H9 (cell line): ENCODE data around the gene NKAIN2. TPM values are rescaled to one million over a fixed set of nuclear protein-coding genes. Genes with fewer than 3 reads are reported as not detected.

Experiments used
- DNase-seq: peaks from one replicate; pipeline ENCODE4 v3.0.0-alpha.2; 2017
- H2AFZ ChIP-seq: one replicate; pipeline ENCODE4 v1.6.1; 2013; ENCODE audit warnings: mild to moderate bottlenecking, low read length, control low read depth, moderate library complexity
- H2AK5ac ChIP-seq: 2 replicates; pipeline ENCODE4 v1.6.1; 2013; ENCODE audit warnings: low read length, control low read depth, mixed read lengths; ENCODE audit not compliant: insufficient read length
- H2BK120ac ChIP-seq: one replicate; pipeline ENCODE4 v1.6.1; 2013; ENCODE audit warnings: low read depth, mild to moderate bottlenecking, low read length, control low read depth, inconsistent platforms; ENCODE audit not compliant: poor library complexity, severe bottlenecking
- H2BK12ac ChIP-seq: 2 replicates; pipeline ENCODE4 v1.6.1; 2013; ENCODE audit warnings: low read length, control low read depth, mixed read lengths, low read depth; ENCODE audit not compliant: insufficient read length
- H2BK15ac ChIP-seq: 2 replicates; pipeline ENCODE4 v1.6.1; 2013; ENCODE audit warnings: low read depth, low read length, control low read depth
- H2BK20ac ChIP-seq: one replicate; pipeline ENCODE4 v1.6.1; 2013; ENCODE audit warnings: low read depth, mild to moderate bottlenecking, low read length, control low read depth, inconsistent platforms; ENCODE audit not compliant: poor library complexity, severe bottlenecking
- H2BK5ac ChIP-seq: 2 replicates; pipeline ENCODE4 v1.6.1; 2013; ENCODE audit warnings: low read length, control low read depth, mixed read lengths; ENCODE audit not compliant: insufficient read length
- H3K14ac ChIP-seq: 2 replicates; pipeline ENCODE4 v1.6.1; 2013; ENCODE audit warnings: low read length, control low read depth; ENCODE audit not compliant: insufficient read depth
- H3K18ac ChIP-seq: 2 replicates; pipeline ENCODE4 v1.6.1; 2013; ENCODE audit warnings: low read depth, mild to moderate bottlenecking, mixed read lengths, low read length, control low read depth; ENCODE audit not compliant: insufficient read length
- H3K23ac ChIP-seq: 2 replicates; pipeline ENCODE4 v1.6.1; 2013; ENCODE audit warnings: low read length, control low read depth, mixed read lengths, low read depth; ENCODE audit not compliant: insufficient read length
- H3K23me2 ChIP-seq: 2 replicates; pipeline ENCODE4 v1.6.1; 2013; ENCODE audit warnings: low read depth, mild to moderate bottlenecking, mixed read lengths, low read length, control low read depth; ENCODE audit not compliant: insufficient read length, poor library complexity, severe bottlenecking
- H3K27ac ChIP-seq: 2 replicates; pipeline ENCODE4 v1.5.1; 2013; ENCODE audit warnings: low read length, control low read depth, mixed read lengths, low read depth; ENCODE audit not compliant: insufficient read length
- H3K27me3 ChIP-seq: 2 replicates; pipeline ENCODE4 v1.6.1; 2013; ENCODE audit warnings: low read length, control low read depth, inconsistent platforms; ENCODE audit not compliant: insufficient read depth
- H3K4ac ChIP-seq: 2 replicates; pipeline ENCODE4 v1.6.1; 2013; ENCODE audit warnings: low read depth, mild to moderate bottlenecking, control low read depth, inconsistent platforms, low read length, moderate library complexity
- H3K4me1 ChIP-seq: 2 replicates; pipeline ENCODE4 v1.6.1; 2013; ENCODE audit warnings: low read length, control low read depth, inconsistent platforms; ENCODE audit not compliant: insufficient read depth
- H3K4me2 ChIP-seq: 2 replicates; pipeline ENCODE4 v1.6.1; 2013; ENCODE audit warnings: low read length, control low read depth, mixed read lengths; ENCODE audit not compliant: insufficient read length, insufficient read depth
- H3K56ac ChIP-seq: 2 replicates; pipeline ENCODE4 v1.6.1; 2013; ENCODE audit warnings: low read depth, mild to moderate bottlenecking, mixed read lengths, low read length, control low read depth; ENCODE audit not compliant: insufficient read length
- H3K79me1 ChIP-seq: 2 replicates; pipeline ENCODE4 v1.6.1; 2013; ENCODE audit warnings: low read depth, mild to moderate bottlenecking, moderate library complexity, low read length, control low read depth, inconsistent platforms; ENCODE audit not compliant: insufficient read depth, poor library complexity, severe bottlenecking
- H3K79me2 ChIP-seq: 2 replicates; pipeline ENCODE4 v1.6.1; 2013; ENCODE audit warnings: low read length, control low read depth, inconsistent platforms; ENCODE audit not compliant: insufficient read depth
- H3K9ac ChIP-seq: 2 replicates; pipeline ENCODE4 v1.6.1; 2013; ENCODE audit warnings: low read length, control low read depth, mixed read lengths; ENCODE audit not compliant: insufficient read length; ENCODE audit errors: extremely low read depth
- H3K9me3 ChIP-seq: one replicate; pipeline ENCODE4 v1.6.1; 2013; ENCODE audit warnings: low read depth, low read length, inconsistent platforms; ENCODE audit not compliant: control insufficient read depth
- H3T11ph ChIP-seq: one replicate; pipeline ENCODE4 v1.6.1; 2013; ENCODE audit warnings: mild to moderate bottlenecking, low read length, control low read depth, inconsistent platforms
- H4K20me1 ChIP-seq: one replicate; pipeline ENCODE4 v1.6.1; 2013; ENCODE audit not compliant: control insufficient read depth, insufficient read length, insufficient read depth
- H4K5ac ChIP-seq: 2 replicates; pipeline ENCODE4 v1.6.1; 2013; ENCODE audit warnings: low read depth, mild to moderate bottlenecking, mixed read lengths, low read length, control low read depth; ENCODE audit not compliant: insufficient read length
- H4K8ac ChIP-seq: replicated peaks from 2 replicates; pipeline ENCODE4 v1.6.1; 2013; ENCODE audit warnings: low read length, control low read depth, mixed read lengths, low read depth; ENCODE audit not compliant: insufficient read length
- H4K91ac ChIP-seq: 2 replicates; pipeline ENCODE4 v1.6.1; 2013; ENCODE audit warnings: low read depth, mild to moderate bottlenecking, moderate library complexity, mixed read lengths, low read length, control low read depth; ENCODE audit not compliant: insufficient read length
- H3K27ac Mint-ChIP-seq, 3 experiments: 2 replicates in 2 of 3; 3 replicates in 1 of 3; pipeline ENCODE4 v1.8.0; 2020 to 2021; ENCODE audit warnings: mixed read lengths in 3 of 3, mild to moderate bottlenecking in 1 of 3, moderate library complexity in 1 of 3
- H3K27me3 Mint-ChIP-seq: 2 replicates; pipeline ENCODE4 v1.8.0; 2021; ENCODE audit warnings: low read depth, mild to moderate bottlenecking, moderate library complexity, mixed read lengths
- H3K36me3 Mint-ChIP-seq, 3 experiments: 2 replicates in 2 of 3; 3 replicates in 1 of 3; pipeline ENCODE4 v1.8.0; 2020 to 2021; ENCODE audit warnings: low read depth in 3 of 3, mixed read lengths in 3 of 3; ENCODE audit not compliant: insufficient read depth in 1 of 3
- H3K4me1 Mint-ChIP-seq, 2 experiments: 2 replicates each; pipeline ENCODE4 v1.8.0; 2020; ENCODE audit warnings: mixed read lengths in 2 of 2
- H3K4me3 Mint-ChIP-seq, 2 experiments: 2 replicates in 1 of 2; 3 replicates in 1 of 2; pipeline ENCODE4 v1.8.0; 2020 to 2021; ENCODE audit warnings: mild to moderate bottlenecking in 2 of 2, mixed read lengths in 2 of 2, moderate library complexity in 1 of 2
- H3K9me3 Mint-ChIP-seq, 2 experiments: 2 replicates in 1 of 2; 3 replicates in 1 of 2; pipeline ENCODE4 v1.8.0; 2020; ENCODE audit warnings: mild to moderate bottlenecking in 2 of 2, mixed read lengths in 2 of 2, moderate library complexity in 1 of 2
- WGBS: extraction: QIAGEN DNeasy Blood & Tissue Kit; methylation state at CpG from one replicate; pipeline ENCODE4 v1.1.7; 2013; ENCODE audit warnings: missing lambda C conversion rate, low lambda C conversion rate, mixed read lengths; ENCODE audit not compliant: insufficient read length; ENCODE audit errors: extremely low coverage; 5-methylcytosine and 5-hydroxymethylcytosine counted together
- total RNA-seq: library from RNA; stranded (reverse); gene quantifications from 2 replicates; pipeline ENCODE4 v1.2.1, GENCODE V29; 2021
- TF ChIP-seq, protein P1 (sequence below): fragments of 200-600 bp; sonication (generic); conservative IDR thresholded peaks from 3 replicates; pipeline ENCODE4 v1.8.0; 2021; ENCODE audit warnings: antibody characterized with exemption, mild to moderate bottlenecking

The NKAIN2 gene
- total RNA-seq, 1 experiment from 2014 or later, result 0.17 TPM

- Histone ChIP-seq H2BK5ac (no peak overlapping the region), H3K79me1 (no peaks in the 10 kb centered on the region), H3K79me2 (no peaks in the 10 kb centered on the region), H3K4me1 (no peaks in the 10 kb centered on the region), H2BK120ac (no peak overlapping the region), H3K9ac (no peak overlapping the region), H3K56ac (no peak overlapping the region), H3K4me2 (no peak overlapping the region), H4K5ac (no peak overlapping the region), H2BK12ac (no peak overlapping the region), H2BK20ac (no peak overlapping the region), H2BK15ac (no peak overlapping the region), H3K27ac (no peak overlapping the region), H2AFZ (no peak overlapping the region), H2AK5ac (no peak overlapping the region), H3K18ac (no peak overlapping the region), H3K9me3 (no peaks in the 10 kb centered on the region), H3K23me2 (no peaks in the 10 kb centered on the region), H3T11ph (no peak overlapping the region), H3K27me3 (no peaks in the 10 kb centered on the region), H3K4ac (no peak overlapping the region), H4K20me1 (no peaks in the 10 kb centered on the region), H3K14ac (no peak overlapping the region), H3K23ac (no peak overlapping the region), H4K91ac (no peak overlapping the region), H4K8ac (no peak overlapping the region)
- Mint-ChIP-seq H3K36me3 (no peaks in the 10 kb centered on the region), H3K4me3 (no peak overlapping the region), H3K27ac (no peak overlapping the region), H3K4me1 (no peaks in the 10 kb centered on the region), H3K27me3 (no peaks in the 10 kb centered on the region), H3K9me3 (no peaks in the 10 kb centered on the region)
- TF ChIP-seq, protein P1, sequence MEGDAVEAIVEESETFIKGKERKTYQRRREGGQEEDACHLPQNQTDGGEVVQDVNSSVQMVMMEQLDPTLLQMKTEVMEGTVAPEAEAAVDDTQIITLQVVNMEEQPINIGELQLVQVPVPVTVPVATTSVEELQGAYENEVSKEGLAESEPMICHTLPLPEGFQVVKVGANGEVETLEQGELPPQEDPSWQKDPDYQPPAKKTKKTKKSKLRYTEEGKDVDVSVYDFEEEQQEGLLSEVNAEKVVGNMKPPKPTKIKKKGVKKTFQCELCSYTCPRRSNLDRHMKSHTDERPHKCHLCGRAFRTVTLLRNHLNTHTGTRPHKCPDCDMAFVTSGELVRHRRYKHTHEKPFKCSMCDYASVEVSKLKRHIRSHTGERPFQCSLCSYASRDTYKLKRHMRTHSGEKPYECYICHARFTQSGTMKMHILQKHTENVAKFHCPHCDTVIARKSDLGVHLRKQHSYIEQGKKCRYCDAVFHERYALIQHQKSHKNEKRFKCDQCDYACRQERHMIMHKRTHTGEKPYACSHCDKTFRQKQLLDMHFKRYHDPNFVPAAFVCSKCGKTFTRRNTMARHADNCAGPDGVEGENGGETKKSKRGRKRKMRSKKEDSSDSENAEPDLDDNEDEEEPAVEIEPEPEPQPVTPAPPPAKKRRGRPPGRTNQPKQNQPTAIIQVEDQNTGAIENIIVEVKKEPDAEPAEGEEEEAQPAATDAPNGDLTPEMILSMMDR, result no peak
- WGBS, result no CpG with 5 or more reads among the region's 2 CpGs
- no peak for DNase-seq
Observed at GRCh38 chr6:124205921-124206320, 402.3 kb downstream of the NKAIN2 start.
